Subcutaneous adipose tissue (tissue), 4 donors: ENCODE data around the gene PTBP3. TPM values are rescaled to one million over a fixed set of nuclear protein-coding genes. Genes with fewer than 3 reads are reported as not detected.

Source experiments
- total RNA-seq, 4 donors: library from RNA; depleted of rRNA; stranded (reverse); fragments of >200 nt; gene quantifications; one replicate each; pipeline ENCODE4 v1.1.0, GENCODE V29; 2016
- TF ChIP-seq, protein P1 (sequence below): fragments of 450-650 bp; IDR thresholded peaks from one replicate; pipeline ENCODE4 v1.5.1; 2016; ENCODE audit warnings: low read depth, mild to moderate bottlenecking, control low read depth, antibody characterized with exemption, moderate library complexity

The PTBP3 gene
- total RNA-seq, 4 donors from 2014 or later = 27.3 to 51.8 (median 37.9) TPM

DNA sequence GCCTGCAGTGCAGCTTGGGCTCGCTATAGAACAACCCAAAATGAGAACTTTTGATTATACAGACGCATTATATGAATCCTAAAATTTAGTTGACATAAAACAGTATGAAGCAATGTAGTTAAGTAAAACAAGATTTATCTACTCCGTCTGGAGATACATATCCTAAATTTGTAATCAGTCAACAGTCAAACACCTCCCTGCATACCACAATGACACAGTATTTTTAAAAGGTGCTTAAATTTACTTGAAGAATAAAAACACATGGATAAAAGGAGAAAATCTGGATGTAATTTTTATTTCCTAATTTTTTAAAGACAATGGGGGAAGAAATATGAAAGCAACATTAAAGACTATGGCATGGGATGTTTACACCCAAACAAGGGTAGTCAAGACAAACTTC, 70.8 kb downstream of the PTBP3 start:
- TF ChIP-seq, protein P1, sequence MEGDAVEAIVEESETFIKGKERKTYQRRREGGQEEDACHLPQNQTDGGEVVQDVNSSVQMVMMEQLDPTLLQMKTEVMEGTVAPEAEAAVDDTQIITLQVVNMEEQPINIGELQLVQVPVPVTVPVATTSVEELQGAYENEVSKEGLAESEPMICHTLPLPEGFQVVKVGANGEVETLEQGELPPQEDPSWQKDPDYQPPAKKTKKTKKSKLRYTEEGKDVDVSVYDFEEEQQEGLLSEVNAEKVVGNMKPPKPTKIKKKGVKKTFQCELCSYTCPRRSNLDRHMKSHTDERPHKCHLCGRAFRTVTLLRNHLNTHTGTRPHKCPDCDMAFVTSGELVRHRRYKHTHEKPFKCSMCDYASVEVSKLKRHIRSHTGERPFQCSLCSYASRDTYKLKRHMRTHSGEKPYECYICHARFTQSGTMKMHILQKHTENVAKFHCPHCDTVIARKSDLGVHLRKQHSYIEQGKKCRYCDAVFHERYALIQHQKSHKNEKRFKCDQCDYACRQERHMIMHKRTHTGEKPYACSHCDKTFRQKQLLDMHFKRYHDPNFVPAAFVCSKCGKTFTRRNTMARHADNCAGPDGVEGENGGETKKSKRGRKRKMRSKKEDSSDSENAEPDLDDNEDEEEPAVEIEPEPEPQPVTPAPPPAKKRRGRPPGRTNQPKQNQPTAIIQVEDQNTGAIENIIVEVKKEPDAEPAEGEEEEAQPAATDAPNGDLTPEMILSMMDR = no peak

DNA sequence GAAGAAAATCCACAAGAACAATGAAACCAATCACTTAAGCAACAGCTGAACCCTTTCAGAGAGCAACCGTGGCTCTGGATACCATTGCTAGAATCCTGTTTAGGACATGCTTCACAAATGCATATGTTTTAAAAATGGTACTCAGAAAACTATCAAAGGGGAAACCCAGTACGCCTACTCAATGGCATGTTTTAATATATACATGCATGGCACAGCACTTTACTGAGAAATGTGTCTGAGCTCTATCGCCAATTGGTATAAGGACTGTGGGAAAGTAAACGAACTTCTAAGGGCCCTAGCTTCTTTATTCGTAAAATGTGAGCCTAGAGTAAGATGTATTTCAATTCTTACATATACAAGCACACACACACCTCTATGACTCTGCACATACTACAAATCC, 72.3 kb downstream of the PTBP3 start:
- TF ChIP-seq, protein P1 = no peak

DNA sequence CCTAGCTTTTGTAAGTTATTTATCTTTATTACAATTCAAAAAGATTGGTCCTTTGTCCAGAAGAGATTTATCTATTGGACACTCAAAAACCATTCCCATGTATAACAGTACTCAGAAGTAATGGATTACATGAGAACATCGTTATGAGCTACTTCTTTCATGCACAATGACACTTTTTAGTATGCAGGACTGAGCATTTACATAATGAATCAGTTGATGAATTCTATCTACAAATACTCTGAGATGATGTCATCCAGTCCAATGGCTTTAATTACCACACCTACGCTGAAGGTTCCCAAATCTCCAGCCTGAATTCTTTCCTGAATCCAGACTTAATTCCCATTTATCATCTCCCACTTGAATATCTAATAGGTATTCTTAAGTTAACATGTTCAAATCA, 75.3 kb downstream of the PTBP3 start:
- TF ChIP-seq, protein P1 = no peak

DNA sequence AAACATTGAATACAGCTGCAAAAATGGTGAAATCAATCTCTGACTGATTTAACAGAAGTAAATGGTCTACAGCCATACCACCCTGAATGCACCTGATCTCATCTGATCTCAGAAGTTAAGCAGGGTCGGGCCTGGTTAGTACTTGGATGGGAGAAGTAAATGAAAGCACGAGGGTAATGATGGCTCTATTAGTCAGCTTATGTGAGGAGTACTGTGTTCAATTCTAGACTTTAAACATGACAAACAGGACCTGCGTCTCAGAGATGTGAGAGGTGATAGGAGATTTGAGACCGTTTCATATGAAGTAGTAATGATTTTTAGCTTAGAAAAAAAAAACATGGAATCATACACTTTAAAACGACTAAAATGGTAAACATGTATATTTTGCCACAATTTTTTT, 81.2 kb downstream of the PTBP3 start:
- TF ChIP-seq, protein P1 = no peak

DNA sequence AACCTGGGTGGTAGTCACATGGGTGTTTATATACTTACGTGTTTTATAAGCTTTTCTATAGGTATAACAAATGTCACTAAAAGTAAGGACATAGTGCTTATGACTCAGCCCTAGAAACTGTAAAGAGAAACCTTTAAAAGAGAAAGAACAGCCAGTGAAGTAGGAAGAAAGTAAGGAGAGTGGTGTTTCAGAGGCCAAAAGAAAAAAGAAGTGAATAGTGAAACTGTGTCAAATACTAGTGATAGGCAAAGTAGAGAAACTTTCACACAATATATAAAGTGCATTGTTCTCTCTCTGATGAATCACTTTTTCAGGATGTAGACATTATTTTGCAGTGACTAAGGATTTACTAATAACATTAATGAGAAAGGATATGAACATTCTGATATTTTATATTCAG, 84.1 kb downstream of the PTBP3 start:
- TF ChIP-seq, protein P1 = no peak

DNA sequence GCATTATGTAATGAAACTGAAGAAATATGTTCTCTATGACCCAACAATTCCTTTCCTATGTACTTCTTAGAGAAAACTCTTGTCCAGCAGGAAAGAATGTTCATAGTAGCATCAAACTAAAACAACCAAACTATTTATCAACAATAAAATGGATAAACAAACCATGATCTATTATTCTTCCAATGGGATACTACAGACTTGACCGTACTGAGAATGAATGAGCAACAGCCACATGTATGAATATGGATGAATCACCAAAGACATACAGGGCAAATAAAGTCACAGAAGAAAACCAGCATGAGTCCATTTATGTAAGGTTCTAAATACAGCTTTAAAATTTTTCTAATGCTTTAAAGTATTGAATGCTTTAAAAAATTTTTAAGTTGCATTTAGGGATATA, 84.7 kb downstream of the PTBP3 start:
- TF ChIP-seq, protein P1 = no peak

DNA sequence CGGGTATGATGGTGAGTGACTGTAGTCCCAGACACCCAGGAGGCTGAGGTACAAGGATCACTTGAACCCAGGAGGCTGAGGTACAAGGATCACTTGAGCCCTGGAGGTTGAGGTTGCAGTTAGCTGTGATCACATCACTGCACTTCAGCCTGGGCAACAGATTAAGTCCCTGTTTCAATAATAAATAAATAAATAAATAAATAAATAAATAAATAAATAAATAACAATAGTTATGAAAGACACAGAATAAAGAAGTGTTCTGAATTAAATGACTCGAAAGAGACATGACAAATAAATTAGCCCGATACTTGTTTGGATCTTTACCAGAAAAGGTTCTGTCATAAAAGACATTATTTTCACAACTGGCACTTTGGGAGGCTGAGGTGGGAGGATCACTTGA, 86.3 kb downstream of the PTBP3 start:
- TF ChIP-seq, protein P1 = no peak

DNA sequence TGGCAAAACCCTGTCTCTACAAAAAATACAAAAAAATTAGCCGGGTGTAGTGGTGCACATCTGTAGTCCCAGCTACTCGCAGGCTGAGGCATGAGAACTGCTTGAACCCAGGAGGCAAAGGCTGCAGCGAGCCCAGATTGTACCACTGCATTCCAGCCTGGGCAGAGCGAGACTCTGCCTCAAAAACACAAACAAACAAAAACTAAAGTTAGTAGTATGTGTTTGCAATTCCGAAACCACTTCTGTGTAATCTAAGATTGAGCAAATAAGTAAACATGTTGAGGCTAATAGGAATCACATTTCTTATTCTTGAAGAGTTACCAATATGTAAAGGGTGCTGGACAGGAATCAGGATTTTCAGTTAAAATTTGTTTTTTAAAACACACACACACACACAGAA, 88.3 kb downstream of the PTBP3 start:
- TF ChIP-seq, protein P1 = no peak
